HepG2 (cell line): ENCODE measurements around the gene NEMF. TPM values are rescaled to one million over a fixed set of nuclear protein-coding genes. Genes with fewer than 3 reads are reported as not detected.

Experiments used
- BATF2 ChIP-seq: sonication (generic); formaldehyde crosslinking; IDR thresholded peaks from 2 replicates; pipeline ENCODE4 v1.8.0; 2022; ENCODE audit warnings: mild to moderate bottlenecking, missing genetic modification reagents, moderate library complexity
- BCL6 ChIP-seq: IDR thresholded peaks from 2 replicates; pipeline ENCODE4 v1.6.1; 2016; ENCODE audit warnings: missing genetic modification reagents, missing compliant biosample characterization
- CCAR2 ChIP-seq: fragments of 200-400 bp; formaldehyde crosslinking; optimal IDR thresholded peaks from 2 replicates; pipeline ENCODE3; 2018; ENCODE audit warnings: low read depth, mild to moderate bottlenecking, low read length, moderate library complexity
- CEBPB ChIP-seq: IDR thresholded peaks from 2 replicates; pipeline ENCODE4 v1.6.1; 2011; ENCODE audit warnings: low read depth, low read length, improper control_type of control experiment, borderline replicate concordance
- FOXC1 ChIP-seq: sonication (generic); formaldehyde crosslinking; IDR thresholded peaks from 2 replicates; pipeline ENCODE4 v1.8.0; 2022; ENCODE audit warnings: mild to moderate bottlenecking, missing genetic modification reagents, borderline replicate concordance
- HIC2 ChIP-seq: sonication (generic); formaldehyde crosslinking; IDR thresholded peaks from 2 replicates; pipeline ENCODE4 v1.9.0; 2022; ENCODE audit warnings: low read depth, missing genetic modification reagents
- MNT ChIP-seq: fragments of 450-650 bp; IDR thresholded peaks from 2 replicates; pipeline ENCODE4 v1.6.1; 2016
- MTA1 ChIP-seq: sonication (generic); formaldehyde crosslinking; IDR thresholded peaks from 2 replicates; pipeline ENCODE4 v1.4.0; 2020; ENCODE audit warnings: missing genetic modification reagents, mild to moderate bottlenecking, borderline replicate concordance
- NCOA1 ChIP-seq: sonication (generic); formaldehyde crosslinking; IDR thresholded peaks from 2 replicates; pipeline ENCODE4 v1.9.0; 2021; ENCODE audit warnings: missing genetic modification reagents
- PITX1 ChIP-seq: sonication (generic); formaldehyde crosslinking; IDR thresholded peaks from 2 replicates; pipeline ENCODE4 v1.5.1; 2020; ENCODE audit warnings: mild to moderate bottlenecking, missing genetic modification reagents
- TBL1XR1 ChIP-seq: fragments of 150-350 bp; IDR thresholded peaks from 2 replicates; pipeline ENCODE4 v1.6.1; 2014; ENCODE audit warnings: borderline replicate concordance, low read length; ENCODE audit not compliant: partially characterized antibody
- TBX3 ChIP-seq: fragments of 450-650 bp; IDR thresholded peaks from 2 replicates; pipeline ENCODE4 v1.6.1; 2017; ENCODE audit warnings: antibody characterized with exemption, mild to moderate bottlenecking, inconsistent platforms, borderline replicate concordance
- TFDP2 ChIP-seq: sonication (generic); formaldehyde crosslinking; IDR thresholded peaks from 2 replicates; pipeline ENCODE4 v1.4.0; 2020; ENCODE audit warnings: missing genetic modification reagents
- ZBTB1 ChIP-seq: sonication (generic); formaldehyde crosslinking; IDR thresholded peaks from 2 replicates; pipeline ENCODE4 v1.4.0; 2020; ENCODE audit warnings: missing genetic modification reagents, borderline replicate concordance
- ZBTB21 ChIP-seq: sonication (generic); formaldehyde crosslinking; IDR thresholded peaks from 2 replicates; pipeline ENCODE4 v1.4.0; 2020; ENCODE audit warnings: missing genetic modification reagents
- ZGPAT ChIP-seq: IDR thresholded peaks from 2 replicates; pipeline ENCODE4 v1.6.1; 2016; ENCODE audit warnings: mild to moderate bottlenecking
- ZNF354B ChIP-seq: sonication (generic); formaldehyde crosslinking; IDR thresholded peaks from 2 replicates; pipeline ENCODE4 v1.8.0; 2022; ENCODE audit warnings: mild to moderate bottlenecking, missing genetic modification reagents
- ZNF501 ChIP-seq: sonication (generic); formaldehyde crosslinking; IDR thresholded peaks from 2 replicates; pipeline ENCODE4 v1.5.1; 2020; ENCODE audit warnings: mild to moderate bottlenecking, moderate library complexity, missing genetic modification reagents
- ZNF547 ChIP-seq: sonication (generic); formaldehyde crosslinking; IDR thresholded peaks from 2 replicates; pipeline ENCODE4 v1.5.1; 2020; ENCODE audit warnings: mild to moderate bottlenecking, missing genetic modification reagents
- ZNF773 ChIP-seq: sonication (generic); formaldehyde crosslinking; IDR thresholded peaks from 2 replicates; pipeline ENCODE4 v1.4.0; 2020; ENCODE audit warnings: missing genetic modification reagents, borderline replicate concordance
- ZNF781 ChIP-seq: sonication (generic); formaldehyde crosslinking; IDR thresholded peaks from 2 replicates; pipeline ENCODE4 v1.5.1; 2020; ENCODE audit warnings: borderline replicate concordance, mild to moderate bottlenecking, missing genetic modification reagents; ENCODE audit errors: not compliant biosample characterization
- ZNF878 ChIP-seq: sonication (generic); formaldehyde crosslinking; IDR thresholded peaks from 2 replicates; pipeline ENCODE4 v1.8.1; 2023; ENCODE audit warnings: mild to moderate bottlenecking, missing genetic modification reagents, moderate library complexity
- ZNF879 ChIP-seq: sonication (generic); formaldehyde crosslinking; IDR thresholded peaks from 2 replicates; pipeline ENCODE4 v1.8.1; 2023; ENCODE audit warnings: missing genetic modification reagents
- polyA plus RNA-seq, 8 experiments: library from polyadenylated mRNA; depleted of rRNA in 3 of 8; stranded (reverse) in 7 of 8; unstranded in 1 of 8; fragments of >200 nt; fragmentation: Illumina TruSeq in 4 of 8; extraction: Trizol in 4 of 8; gene quantifications; 2 replicates each; pipeline versions ENCODE4 v1.2.1 to v1.2.3, GENCODE V29; 2011 to 2016; ENCODE audit warnings: low read depth in 4 of 8, missing spikeins in 1 of 8, mixed read lengths in 1 of 8; ENCODE audit not compliant: insufficient read depth in 1 of 8
- total RNA-seq, 5 experiments: library from RNA; depleted of rRNA; stranded (reverse); fragments of >200 nt; fragmentation: Illumina TruSeq; extraction: Trizol; gene quantifications; 2 replicates each; pipeline ENCODE4 v1.2.3, GENCODE V29; 2016; ENCODE audit warnings: low read depth in 1 of 5

Gene NEMF
- total and polyA plus RNA-seq, 2 of the 13 experiments (the other 11 are each of a cell fraction or from before 2014, with no cell fraction given), result 21.3 to 57.9 TPM

GRCh38 chr14:49852301-49853157 lies at the start of gene NEMF (continued):
- no peak for TF ChIP-seq TBX3
- TF ChIP-seq CCAR2, result no peak
- no peak for TF ChIP-seq TBL1XR1
- no peak for TF ChIP-seq ZBTB21 (CRISPR knock-in tag)
- TF ChIP-seq BATF2 (CRISPR knock-in tag), result no peak
- TF ChIP-seq ZNF878 (CRISPR knock-in tag), result peak; percentile 76; the same call in 1 of the 2 replicates
- TF ChIP-seq ZNF781 (CRISPR knock-in tag), result peak; percentile 85
- no peak; the same call in 1 of the 2 replicates for TF ChIP-seq ZNF354B (CRISPR knock-in tag)
- no peak for TF ChIP-seq HIC2 (CRISPR knock-in tag)
- 0 out of 2 replicates have a peak, but pooled peaks have one; percentile 58 for TF ChIP-seq NCOA1 (CRISPR knock-in tag)
- TF ChIP-seq ZNF879 (CRISPR knock-in tag), result no peak; the same call in 1 of the 2 replicates
- TF ChIP-seq ZNF501 (CRISPR knock-in tag), result peak; percentile 89
- TF ChIP-seq BCL6 (CRISPR knock-in tag), result no peak
- no peak for TF ChIP-seq MNT
- peak; percentile 66; the same call in 1 of the 2 replicates for TF ChIP-seq TFDP2
- peak; percentile 58; the same call in 1 of the 2 replicates for TF ChIP-seq CEBPB
- peak; percentile 72; the same call in 1 of the 2 replicates for TF ChIP-seq FOXC1 (CRISPR knock-in tag)
- no peak; the same call in 1 of the 2 replicates for TF ChIP-seq MTA1
- TF ChIP-seq ZNF773 (CRISPR knock-in tag), result no peak
- peak; percentile 87; the same call in 1 of the 2 replicates for TF ChIP-seq ZGPAT (CRISPR knock-in tag)
- TF ChIP-seq PITX1, result no peak
- TF ChIP-seq ZBTB1 (CRISPR knock-in tag), result no peak
- TF ChIP-seq ZNF547 (CRISPR knock-in tag), result peak; percentile 89
